Activated T-helper 17 cell treated with anti-CD3 and anti-CD28 coated beads, Interleukin-2, amount 50 U/mL, for 72 hours (primary cell): ENCODE data around the gene GALNT2. TPM values are rescaled to one million over a fixed set of nuclear protein-coding genes. Genes with fewer than 3 reads are reported as not detected.

ENCODE experiments used
- ATAC-seq: fragments of 150-1000 bp; cut with Tn5 transposase; replicated peaks from 2 replicates; pipeline ENCODE4 v1.10.0; 2021; ENCODE audit warnings: mild to moderate bottlenecking, moderate library complexity
- H3K27ac Mint-ChIP-seq: one replicate; pipeline ENCODE4 v1.8.0; 2022; ENCODE audit warnings: mixed read lengths
- H3K27me3 Mint-ChIP-seq: one replicate; pipeline ENCODE4 v1.8.0; 2022; ENCODE audit warnings: mixed read lengths
- H3K36me3 Mint-ChIP-seq: one replicate; pipeline ENCODE4 v1.8.0; 2022; ENCODE audit warnings: low read depth, mild to moderate bottlenecking, mixed read lengths
- H3K4me1 Mint-ChIP-seq: one replicate; pipeline ENCODE4 v1.8.0; 2022; ENCODE audit warnings: mixed read lengths
- H3K4me3 Mint-ChIP-seq: one replicate; pipeline ENCODE4 v1.8.0; 2022; ENCODE audit warnings: mild to moderate bottlenecking, mixed read lengths
- H3K9me3 Mint-ChIP-seq: one replicate; pipeline ENCODE4 v1.8.0; 2022; ENCODE audit warnings: mixed read lengths
- total RNA-seq, 2 donors: library from RNA; stranded (reverse); gene quantifications; one replicate each; pipeline ENCODE4 v1.2.3, GENCODE V29; 2022

The GALNT2 gene
- total RNA-seq, 2 donors from 2014 or later: 49.7 to 53.6 TPM

- no peak for ATAC-seq
- no peak overlapping the region for H3K27ac Mint-ChIP-seq
- no peak overlapping the region for H3K4me3 Mint-ChIP-seq
- H3K27me3 Mint-ChIP-seq: no peaks in the 10 kb centered on the region
- H3K9me3 Mint-ChIP-seq: no peaks in the 10 kb centered on the region
- peaks cover 34% of the 10 kb centered on the region for H3K4me1 Mint-ChIP-seq
- peaks cover 8% of the 10 kb centered on the region for H3K36me3 Mint-ChIP-seq
Observed at GRCh38 chr1:230173187-230173975, 106.3 kb downstream of the GALNT2 start.

DNA sequence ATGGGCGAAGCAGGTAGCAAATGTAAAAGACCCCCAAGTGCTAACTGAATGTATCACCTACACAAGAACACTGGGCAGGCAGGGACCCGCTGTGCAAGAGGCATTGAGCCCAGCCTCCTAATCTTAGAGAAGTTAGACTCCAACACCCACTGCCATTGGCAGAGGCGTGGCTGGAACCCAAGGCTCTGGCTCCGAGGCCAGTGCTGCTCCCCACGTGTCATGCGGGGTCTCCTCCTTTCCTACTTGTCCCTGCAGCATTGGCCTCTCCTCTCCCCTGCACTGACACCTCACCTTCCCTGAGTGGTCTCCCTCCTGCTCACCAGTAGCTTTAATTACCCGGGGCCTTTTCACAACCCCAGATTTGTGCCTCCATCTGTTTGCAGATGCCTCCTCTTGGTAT lies 107.0 kb downstream of the GALNT2 start:
- no peaks in the 10 kb centered on the region for H3K9me3 Mint-ChIP-seq
- H3K4me1 Mint-ChIP-seq: peaks cover 30% of the 10 kb centered on the region
- H3K27me3 Mint-ChIP-seq: no peaks in the 10 kb centered on the region
- H3K36me3 Mint-ChIP-seq: peaks cover 14% of the 10 kb centered on the region
- no peak for ATAC-seq
- no peak overlapping the region for H3K4me3 Mint-ChIP-seq
- peak overlapping the region; percentile 32 for H3K27ac Mint-ChIP-seq

DNA sequence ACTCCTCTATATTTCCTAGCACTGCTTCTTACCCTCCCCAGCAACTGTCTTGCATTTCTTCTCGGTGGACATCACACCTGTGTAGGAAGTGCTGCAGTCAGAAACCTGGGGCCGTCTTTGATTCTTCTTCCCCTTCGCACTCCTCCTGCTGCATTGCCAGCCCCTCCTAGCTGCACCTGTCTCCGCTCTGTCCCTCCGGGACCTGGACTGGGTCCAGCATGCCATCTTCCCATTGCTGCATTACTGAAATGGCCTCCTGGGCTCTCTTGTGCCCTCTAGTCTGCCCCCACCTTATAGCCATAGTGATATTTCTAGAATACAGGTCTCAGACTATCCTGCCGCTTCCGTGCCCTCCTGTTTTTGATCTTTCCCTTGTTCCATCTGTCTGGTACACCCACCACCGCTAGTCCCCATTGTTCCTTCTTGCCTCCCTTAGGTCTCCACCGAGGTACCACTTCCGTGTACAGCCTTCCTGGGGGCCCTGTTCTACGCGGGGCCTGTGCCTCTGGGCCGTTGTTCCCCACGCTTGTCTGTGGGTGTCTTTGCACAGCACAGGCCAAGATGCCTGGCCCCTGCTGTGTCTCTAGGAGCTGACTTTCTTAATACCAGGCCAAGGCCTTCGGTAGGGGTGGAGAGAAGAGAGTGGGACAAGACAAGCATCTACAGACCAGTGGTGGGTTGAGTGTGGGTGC lies 107.6 kb downstream of the GALNT2 start:
- no peaks in the 10 kb centered on the region for H3K9me3 Mint-ChIP-seq
- peaks cover 20% of the 10 kb centered on the region for H3K36me3 Mint-ChIP-seq
- peaks cover 25% of the 10 kb centered on the region for H3K4me1 Mint-ChIP-seq
- ATAC-seq: no peak
- H3K27me3 Mint-ChIP-seq: no peaks in the 10 kb centered on the region
- no peak overlapping the region for H3K4me3 Mint-ChIP-seq
- H3K27ac Mint-ChIP-seq: peak overlapping the region; percentile 32

DNA sequence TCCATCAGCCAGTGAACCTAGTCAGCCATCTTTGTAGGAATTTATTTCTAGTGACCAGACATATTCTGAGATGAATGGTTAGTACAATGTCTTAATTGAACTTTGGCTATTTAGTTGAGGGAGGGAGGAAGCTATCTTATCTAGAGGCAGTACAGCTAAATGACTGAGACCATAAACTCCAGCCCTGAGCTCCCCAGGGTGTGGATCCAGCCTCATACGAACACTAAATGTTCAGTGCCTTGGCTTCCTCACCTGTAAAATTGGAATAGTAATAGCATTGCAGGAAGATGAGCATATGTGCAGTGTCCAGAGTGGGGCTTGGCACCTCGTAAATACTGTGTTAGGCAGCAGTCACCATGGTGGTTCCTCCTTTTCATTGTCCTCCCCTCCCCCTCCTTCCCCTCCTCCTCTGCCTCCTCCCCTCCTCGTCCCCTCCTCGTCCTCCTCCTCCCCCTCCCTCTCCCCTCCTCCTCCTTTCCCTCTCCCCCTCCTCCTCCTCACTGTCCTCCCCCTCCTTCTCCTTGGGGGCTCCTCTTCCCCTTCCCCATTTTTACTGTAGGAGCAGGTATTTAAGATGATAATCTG lies 108.2 kb downstream of the GALNT2 start:
- Mint-ChIP-seq H3K4me1 (peaks cover 26% of the 10 kb centered on the region), H3K27me3 (no peaks in the 10 kb centered on the region), H3K9me3 (no peaks in the 10 kb centered on the region), H3K4me3 (no peak overlapping the region), H3K27ac (peak overlapping the region; percentile 32), H3K36me3 (peaks cover 26% of the 10 kb centered on the region)
- ATAC-seq: no peak

- no peak for ATAC-seq
- Mint-ChIP-seq H3K36me3 (peaks cover 32% of the 10 kb centered on the region), H3K9me3 (no peaks in the 10 kb centered on the region), H3K4me1 (peaks cover 25% of the 10 kb centered on the region), H3K27me3 (no peaks in the 10 kb centered on the region), H3K27ac (no peak overlapping the region), H3K4me3 (no peak overlapping the region)
Observed at GRCh38 chr1:230175839-230176238, 108.8 kb downstream of the GALNT2 start.

- Mint-ChIP-seq H3K36me3 (peaks cover 37% of the 10 kb centered on the region), H3K9me3 (no peaks in the 10 kb centered on the region), H3K4me1 (peaks cover 28% of the 10 kb centered on the region), H3K27me3 (no peaks in the 10 kb centered on the region), H3K27ac (no peak overlapping the region), H3K4me3 (no peak overlapping the region)
- no peak for ATAC-seq
Observed at GRCh38 chr1:230176326-230176725, 109.3 kb downstream of the GALNT2 start.

GRCh38 chr1:230176871-230177411 lies 109.9 kb downstream of the GALNT2 start:
- no peak overlapping the region for H3K4me3 Mint-ChIP-seq
- ATAC-seq: peak; percentile 60
- H3K9me3 Mint-ChIP-seq: no peaks in the 10 kb centered on the region
- peaks cover 28% of the 10 kb centered on the region for H3K4me1 Mint-ChIP-seq
- peaks cover 43% of the 10 kb centered on the region for H3K36me3 Mint-ChIP-seq
- no peak overlapping the region for H3K27ac Mint-ChIP-seq
- H3K27me3 Mint-ChIP-seq: no peaks in the 10 kb centered on the region

DNA sequence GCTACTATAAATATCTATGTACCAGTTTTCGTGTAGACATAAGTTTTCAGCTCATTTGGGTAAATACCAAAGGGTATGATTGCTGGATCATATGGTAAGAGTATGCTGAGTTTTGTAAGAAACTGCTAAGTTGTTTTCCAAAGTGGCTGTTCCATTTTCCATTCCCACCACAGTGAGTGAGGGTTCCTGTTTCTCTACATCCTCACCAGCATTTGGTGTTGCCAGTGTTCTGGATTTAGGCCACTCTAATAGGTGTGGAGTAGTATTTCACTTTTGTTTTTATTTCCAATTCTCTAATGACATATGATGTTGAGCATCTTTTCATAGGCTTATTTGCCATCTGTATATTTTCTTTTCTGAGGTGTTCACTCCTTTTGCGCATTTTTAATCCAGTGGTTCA lies 112.2 kb downstream of the GALNT2 start:
- Mint-ChIP-seq H3K36me3 (peaks cover 63% of the 10 kb centered on the region), H3K9me3 (no peaks in the 10 kb centered on the region), H3K27ac (no peak overlapping the region), H3K4me1 (peaks cover 22% of the 10 kb centered on the region), H3K4me3 (no peak overlapping the region), H3K27me3 (no peaks in the 10 kb centered on the region)
- no peak for ATAC-seq

DNA sequence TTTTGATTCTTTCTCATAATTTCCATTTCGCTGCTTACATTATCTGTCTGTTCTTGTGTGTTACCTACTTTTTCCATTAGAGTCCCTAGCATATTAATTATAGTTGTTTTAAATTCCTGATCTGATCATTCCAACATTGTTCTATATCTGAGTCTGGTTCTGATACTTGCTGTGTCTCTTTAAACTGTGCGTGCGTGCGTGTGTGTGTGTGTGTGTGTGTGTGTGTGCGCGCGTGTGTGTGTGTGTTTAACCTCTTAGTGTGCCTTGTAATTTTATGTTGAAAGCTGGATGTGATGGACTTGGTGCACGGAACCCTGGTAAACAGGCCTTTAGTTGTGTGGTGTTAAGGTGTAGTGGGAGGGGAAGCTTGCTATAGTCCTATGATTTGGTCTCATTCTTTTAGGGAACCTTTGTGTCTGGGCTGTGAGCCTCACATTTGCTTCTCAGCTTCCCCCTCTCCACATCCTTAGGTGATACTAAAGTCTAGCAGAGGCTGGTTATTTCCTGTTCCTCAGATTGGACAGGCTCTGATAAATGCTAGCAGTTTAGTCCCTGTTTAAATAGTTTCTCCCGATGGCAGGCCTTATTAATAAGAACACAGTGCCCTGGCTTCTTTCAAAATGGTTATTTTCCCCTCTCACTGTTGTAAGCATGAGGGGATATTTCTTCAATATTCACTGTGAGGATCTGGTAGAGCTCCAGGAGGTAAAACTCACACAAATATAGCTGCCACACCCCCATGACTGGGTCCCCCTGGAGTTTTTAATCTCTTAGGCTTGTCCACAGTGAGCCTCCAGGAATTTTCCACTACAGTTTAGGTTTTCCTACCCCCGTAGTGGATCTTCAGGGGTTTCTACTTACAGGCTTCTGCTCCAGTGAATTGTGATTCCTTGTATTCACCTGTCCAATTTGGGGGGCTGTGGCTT lies 118.3 kb downstream of the GALNT2 start:
- no peaks in the 10 kb centered on the region for H3K27me3 Mint-ChIP-seq
- peak overlapping the region; percentile 87 for H3K27ac Mint-ChIP-seq
- peaks cover 66% of the 10 kb centered on the region for H3K36me3 Mint-ChIP-seq
- ATAC-seq: no peak
- peak overlapping the region; percentile 13 for H3K4me3 Mint-ChIP-seq
- H3K4me1 Mint-ChIP-seq: peaks cover 36% of the 10 kb centered on the region
- H3K9me3 Mint-ChIP-seq: no peaks in the 10 kb centered on the region

- H3K36me3 Mint-ChIP-seq: peaks cover 57% of the 10 kb centered on the region
- no peaks in the 10 kb centered on the region for H3K27me3 Mint-ChIP-seq
- peak overlapping the region; percentile 87 for H3K27ac Mint-ChIP-seq
- peak overlapping the region; percentile 56 for H3K4me3 Mint-ChIP-seq
- H3K9me3 Mint-ChIP-seq: no peaks in the 10 kb centered on the region
- ATAC-seq: peak; percentile 95
- peaks cover 30% of the 10 kb centered on the region for H3K4me1 Mint-ChIP-seq
Observed at GRCh38 chr1:230186003-230186863, 119.2 kb downstream of the GALNT2 start.

GRCh38 chr1:230186874-230187273 lies 119.8 kb downstream of the GALNT2 start:
- Mint-ChIP-seq H3K4me1 (peaks cover 30% of the 10 kb centered on the region), H3K27ac (peak overlapping the region; percentile 87), H3K9me3 (no peaks in the 10 kb centered on the region), H3K4me3 (peak overlapping the region; percentile 56), H3K36me3 (peaks cover 50% of the 10 kb centered on the region), H3K27me3 (no peaks in the 10 kb centered on the region)
- ATAC-seq: no peak

DNA sequence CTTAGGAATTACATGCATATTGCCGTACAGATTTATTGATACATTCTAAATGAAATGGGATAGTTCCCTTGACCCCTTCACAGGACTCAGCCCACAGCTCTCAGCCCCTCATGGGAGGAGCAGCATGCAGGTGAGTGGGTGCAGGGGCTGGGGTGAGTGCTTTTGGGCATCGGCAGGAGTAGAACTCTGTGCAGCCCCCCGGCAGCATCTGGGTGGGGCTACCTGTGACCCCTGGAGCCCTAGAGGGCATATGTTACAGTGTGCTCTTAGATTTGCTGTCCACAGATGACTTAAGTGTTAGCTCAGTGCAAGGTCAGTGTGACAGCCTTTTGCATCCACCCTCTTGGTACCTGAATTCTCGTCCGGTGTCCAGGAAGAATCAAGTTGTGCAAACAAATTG lies 120.3 kb downstream of the GALNT2 start:
- peak overlapping the region; percentile 87 for H3K27ac Mint-ChIP-seq
- no peaks in the 10 kb centered on the region for H3K27me3 Mint-ChIP-seq
- H3K4me3 Mint-ChIP-seq: peak overlapping the region; percentile 56
- no peaks in the 10 kb centered on the region for H3K9me3 Mint-ChIP-seq
- H3K4me1 Mint-ChIP-seq: peaks cover 30% of the 10 kb centered on the region
- ATAC-seq: no peak
- H3K36me3 Mint-ChIP-seq: peaks cover 46% of the 10 kb centered on the region

GRCh38 chr1:230188826-230189225 lies 121.8 kb downstream of the GALNT2 start:
- Mint-ChIP-seq H3K9me3 (no peaks in the 10 kb centered on the region), H3K36me3 (peaks cover 34% of the 10 kb centered on the region), H3K4me3 (no peak overlapping the region), H3K27ac (no peak overlapping the region), H3K27me3 (no peaks in the 10 kb centered on the region), H3K4me1 (peaks cover 30% of the 10 kb centered on the region)
- ATAC-seq: no peak
